CD4-positive, CD25-positive, alpha-beta regulatory T cell (primary cell): Measurements from ENCODE around the gene SLC5A3. TPM values are rescaled to one million over a fixed set of nuclear protein-coding genes. Genes with fewer than 3 reads are reported as not detected.
A peak's percentile ranks its signal among the peaks of the same experiment; 100 is the strongest.

Experiments used
- ATAC-seq, 2 donors: fragments of 150-1000 bp; cut with Tn5 transposase; one replicate each; pipeline ENCODE4 v1.10.0; 2021; ENCODE audit warnings: low read depth in 2 of 2, moderate number of reproducible peaks in 2 of 2, moderate library complexity in 1 of 2
- DNase-seq, 3 donors: peaks; one replicate each; pipeline versions ENCODE4 v3.0.0 to v3.0.0-alpha.2; 2012 to 2022; ENCODE audit warnings: mixed read lengths in 1 of 3
- H3K27ac ChIP-seq: one replicate; pipeline ENCODE4 v1.7.0; 2013; ENCODE audit warnings: mild to moderate bottlenecking, low read length; ENCODE audit not compliant: insufficient read depth, poor library complexity, severe bottlenecking
- H3K27me3 ChIP-seq: one replicate; pipeline ENCODE4 v1.7.0; 2013; ENCODE audit warnings: low read length; ENCODE audit not compliant: control insufficient read depth, insufficient read depth
- H3K36me3 ChIP-seq: one replicate; pipeline ENCODE4 v1.7.0; 2013; ENCODE audit warnings: mild to moderate bottlenecking, low read length, moderate library complexity; ENCODE audit not compliant: control insufficient read depth, insufficient read depth
- H3K4me1 ChIP-seq: 2 replicates; pipeline ENCODE4 v1.7.0; 2013; ENCODE audit warnings: mild to moderate bottlenecking, low read length; ENCODE audit not compliant: insufficient read depth, control insufficient read depth, poor library complexity, severe bottlenecking
- H3K4me3 ChIP-seq: one replicate; pipeline ENCODE4 v1.7.0; 2013; ENCODE audit warnings: low read depth, mild to moderate bottlenecking, low read length, moderate library complexity
- H3K9me3 ChIP-seq, 2 experiments: 1 replicate in 1 of 2; 2 replicates in 1 of 2; pipeline ENCODE4 v1.7.0; 2013; ENCODE audit warnings: low read length in 2 of 2, mild to moderate bottlenecking in 1 of 2, moderate library complexity in 1 of 2; ENCODE audit not compliant: control insufficient read depth in 2 of 2
- H3K27ac Mint-ChIP-seq, 3 donors: one replicate each; pipeline ENCODE4 v1.8.0; 2020 to 2022; ENCODE audit warnings: mild to moderate bottlenecking in 3 of 3, mixed read lengths in 3 of 3, moderate library complexity in 2 of 3
- H3K27me3 Mint-ChIP-seq: one replicate; pipeline ENCODE4 v1.8.0; 2022; ENCODE audit warnings: mild to moderate bottlenecking, mixed read lengths
- H3K36me3 Mint-ChIP-seq: one replicate; pipeline ENCODE4 v1.8.0; 2020; ENCODE audit warnings: mixed read lengths
- H3K4me1 Mint-ChIP-seq, 4 donors: one replicate each; pipeline ENCODE4 v1.8.0; 2020 to 2022; ENCODE audit warnings: mixed read lengths in 4 of 4, mild to moderate bottlenecking in 1 of 4
- H3K4me3 Mint-ChIP-seq, 4 donors: one replicate each; pipeline ENCODE4 v1.8.0; 2020 to 2022; ENCODE audit warnings: mild to moderate bottlenecking in 4 of 4, mixed read lengths in 4 of 4, moderate library complexity in 3 of 4
- H3K9me3 Mint-ChIP-seq, 7 donors: one replicate each; pipeline ENCODE4 v1.8.0; 2020 to 2022; ENCODE audit warnings: mixed read lengths in 7 of 7, mild to moderate bottlenecking in 3 of 7, moderate library complexity in 2 of 7
- polyA plus RNA-seq, 4 donors: library from polyadenylated mRNA; unstranded; fragments of 300-500 nt; fragmentation: Illumina TruSeq; gene quantifications; one replicate each; pipeline ENCODE4 v1.2.3, GENCODE V29; 2021
- total RNA-seq: library from RNA; stranded (reverse); gene quantifications from one replicate; pipeline ENCODE4 v1.2.3, GENCODE V29; 2022

SLC5A3 gene
- total and polyA plus RNA-seq, 5 donors from 2014 or later: 1.0 to 13.7 (median 2.2) TPM

DNA sequence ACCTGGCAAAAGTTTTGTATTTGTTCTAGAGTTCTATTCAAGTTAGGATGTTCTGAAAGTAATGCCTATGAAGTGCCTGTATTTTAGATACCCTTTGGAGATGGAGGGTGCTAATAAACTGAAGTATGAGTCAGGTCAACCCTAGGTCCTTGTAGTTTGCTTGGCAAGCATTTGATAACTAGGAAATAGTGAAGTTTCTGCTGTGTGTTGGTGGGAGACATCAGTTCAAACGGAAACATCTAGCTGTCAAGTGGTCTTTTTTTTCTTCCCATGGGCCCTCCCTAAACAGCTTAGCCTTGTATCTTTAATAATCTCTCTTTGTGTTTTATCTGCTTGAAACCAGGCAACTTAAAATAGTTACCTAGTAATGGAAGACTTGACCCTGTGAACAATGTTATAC lies 4.5 kb downstream of the SLC5A3 start:
- H3K27ac ChIP-seq: no peak overlapping the region
- peaks cover 64% of the 10 kb centered on the region for H3K4me1 ChIP-seq
- H3K9me3 Mint-ChIP-seq: no peaks in the 10 kb centered on the region
- peaks cover 68 to 85% (median 79%) of the 10 kb centered on the region in 4 donors for H3K4me1 Mint-ChIP-seq
- DNase-seq (no peak), ATAC-seq (no peak)
- H3K36me3 Mint-ChIP-seq: peaks cover 10% of the 10 kb centered on the region
- H3K27me3 Mint-ChIP-seq: peaks cover 6% of the 10 kb centered on the region
- peak overlapping the region; percentile 59 to 75 (median 69) for H3K4me3 Mint-ChIP-seq
- no peaks in the 10 kb centered on the region for H3K9me3 ChIP-seq
- peak overlapping the region in 2 of 3 donors; percentile 21 to 27 for H3K27ac Mint-ChIP-seq
- peak overlapping the region; percentile 63 for H3K4me3 ChIP-seq
- peaks cover 3% of the 10 kb centered on the region for H3K36me3 ChIP-seq
- no peaks in the 10 kb centered on the region for H3K27me3 ChIP-seq

DNA sequence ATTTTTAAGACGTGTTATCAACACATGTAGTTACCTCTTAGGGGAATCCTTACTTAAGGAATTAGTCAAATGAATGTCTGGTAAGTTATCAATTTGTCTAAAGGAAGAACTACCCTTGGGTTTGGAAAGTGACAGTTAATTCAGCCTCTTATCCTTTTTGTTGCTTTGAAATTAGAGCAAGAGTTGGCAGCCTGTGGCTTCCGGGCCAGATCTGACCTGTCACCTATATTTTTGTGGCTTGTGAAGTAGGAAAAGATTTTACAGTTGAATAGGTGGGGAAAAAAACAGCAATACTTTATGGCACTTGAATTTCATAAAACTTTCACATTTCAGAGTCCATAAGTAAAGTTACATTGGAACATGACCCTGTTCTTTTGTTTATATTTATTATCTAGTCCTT lies 5.5 kb downstream of the SLC5A3 start:
- Mint-ChIP-seq H3K36me3 (peaks cover 15% of the 10 kb centered on the region), H3K27me3 (peaks cover 6% of the 10 kb centered on the region), H3K4me3 (peak overlapping the region in 3 of 4 donors; percentile 59 to 75 (median 64)), H3K4me1 (peaks cover 78 to 96% (median 88%) of the 10 kb centered on the region in 4 donors), H3K27ac (peak overlapping the region in 2 of 3 donors; percentile 21 to 27), H3K9me3 (no peaks in the 10 kb centered on the region)
- H3K4me1 ChIP-seq: peaks cover 73% of the 10 kb centered on the region
- ATAC-seq (no peak), DNase-seq (peak in 2 of 3 donors; percentile 24 to 66)
- no peaks in the 10 kb centered on the region for H3K9me3 ChIP-seq
- no peak overlapping the region for H3K27ac ChIP-seq
- no peaks in the 10 kb centered on the region for H3K27me3 ChIP-seq
- peaks cover 3% of the 10 kb centered on the region for H3K36me3 ChIP-seq
- peak overlapping the region; percentile 63 for H3K4me3 ChIP-seq

DNA sequence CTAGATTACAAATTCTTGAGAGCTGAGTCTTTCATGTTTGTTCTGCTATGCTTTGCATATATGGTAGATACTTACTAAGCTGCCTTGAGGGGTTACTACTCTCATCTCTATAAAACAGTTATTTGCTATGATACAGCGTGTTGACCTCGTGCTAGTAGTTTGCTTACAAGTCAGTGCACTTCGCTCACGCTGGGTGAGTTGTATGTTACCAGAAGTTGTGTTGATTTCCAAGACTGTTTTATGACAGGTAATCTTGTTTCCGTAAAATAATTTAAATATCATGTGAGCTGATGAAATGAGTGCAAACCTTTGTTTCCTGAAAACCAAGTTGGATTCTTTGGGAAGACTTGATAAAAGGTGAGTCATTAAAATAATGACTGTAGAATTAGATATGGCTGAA lies 7.3 kb downstream of the SLC5A3 start:
- H3K4me1 Mint-ChIP-seq: peaks cover 74 to 91% (median 84%) of the 10 kb centered on the region in 4 donors
- H3K4me3 Mint-ChIP-seq: peak overlapping the region in 1 of 4 donors; percentile 5
- Histone ChIP-seq H3K27ac (no peak overlapping the region), H3K9me3 (no peaks in the 10 kb centered on the region), H3K27me3 (no peaks in the 10 kb centered on the region), H3K4me3 (no peak overlapping the region), H3K4me1 (peaks cover 65% of the 10 kb centered on the region), H3K36me3 (peaks cover 3% of the 10 kb centered on the region)
- H3K27ac Mint-ChIP-seq: no peak overlapping the region
- no peak for ATAC-seq
- H3K27me3 Mint-ChIP-seq: no peaks in the 10 kb centered on the region
- DNase-seq: no peak
- peaks cover 15% of the 10 kb centered on the region for H3K36me3 Mint-ChIP-seq
- H3K9me3 Mint-ChIP-seq: no peaks in the 10 kb centered on the region

DNA sequence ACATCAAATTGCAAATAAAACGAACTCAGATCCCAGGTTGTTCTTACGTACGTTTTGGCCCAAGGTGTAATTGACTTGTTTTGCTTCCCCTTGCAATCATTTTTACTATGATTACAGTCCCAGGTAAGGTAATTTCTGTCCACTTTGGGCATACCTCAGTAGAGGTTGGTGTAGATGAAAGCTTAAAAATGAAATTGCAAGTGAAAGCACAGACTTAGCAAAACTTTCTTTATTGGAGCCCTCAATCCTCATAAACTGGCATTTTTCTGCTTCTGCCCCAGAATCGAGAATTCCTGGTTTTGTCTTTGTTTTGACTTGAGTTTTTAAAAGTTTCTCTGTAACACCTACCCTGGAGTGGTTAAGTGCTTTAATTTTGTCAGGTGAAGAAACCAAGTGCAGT lies 9.4 kb downstream of the SLC5A3 start:
- Histone ChIP-seq H3K27me3 (no peaks in the 10 kb centered on the region), H3K9me3 (no peaks in the 10 kb centered on the region), H3K36me3 (peaks cover 5% of the 10 kb centered on the region), H3K27ac (no peak overlapping the region), H3K4me3 (no peak overlapping the region), H3K4me1 (peaks cover 65% of the 10 kb centered on the region)
- Mint-ChIP-seq H3K9me3 (peaks cover 0 to 1% (median 0%) of the 10 kb centered on the region in 7 donors), H3K4me3 (peak overlapping the region in 3 of 4 donors; percentile 4 to 43 (median 10)), H3K36me3 (peaks cover 15% of the 10 kb centered on the region), H3K4me1 (peaks cover 56 to 72% (median 66%) of the 10 kb centered on the region in 4 donors), H3K27ac (peak overlapping the region in 1 of 3 donors; percentile 21), H3K27me3 (no peaks in the 10 kb centered on the region)
- no peak for ATAC-seq
- no peak for DNase-seq

DNA sequence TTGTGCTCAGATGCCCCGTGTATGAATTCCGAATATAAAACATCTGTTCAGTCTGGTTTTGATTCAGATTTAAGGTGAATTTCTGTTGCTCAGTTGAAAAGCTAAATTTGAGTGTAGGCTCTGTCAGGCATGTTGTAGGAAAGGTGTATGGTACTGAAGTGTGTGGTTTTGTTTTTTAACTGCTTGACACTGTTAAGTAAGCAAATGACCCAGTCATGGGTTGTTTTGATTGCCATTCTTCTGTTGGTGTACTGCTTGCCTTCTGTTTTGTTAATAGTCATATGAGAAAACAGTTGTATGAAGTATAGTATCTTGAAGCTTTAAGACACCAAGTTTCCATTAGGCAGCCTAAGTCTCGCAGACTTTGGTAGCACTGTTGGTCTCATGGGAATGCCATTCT lies 10.0 kb downstream of the SLC5A3 start:
- H3K4me3 Mint-ChIP-seq: peak overlapping the region in 3 of 4 donors; percentile 4 to 52 (median 32)
- H3K4me3 ChIP-seq: peak overlapping the region; percentile 28
- H3K36me3 Mint-ChIP-seq: peaks cover 15% of the 10 kb centered on the region
- DNase-seq: no peak
- no peak for ATAC-seq
- H3K4me1 Mint-ChIP-seq: peaks cover 52 to 66% (median 61%) of the 10 kb centered on the region in 4 donors
- no peaks in the 10 kb centered on the region for H3K27me3 Mint-ChIP-seq
- peaks cover 0 to 1% (median 0%) of the 10 kb centered on the region in 7 donors for H3K9me3 Mint-ChIP-seq
- H3K4me1 ChIP-seq: peaks cover 64% of the 10 kb centered on the region
- H3K27me3 ChIP-seq: no peaks in the 10 kb centered on the region
- H3K27ac Mint-ChIP-seq: peak overlapping the region in 1 of 3 donors; percentile 21
- H3K27ac ChIP-seq: no peak overlapping the region
- peaks cover 5% of the 10 kb centered on the region for H3K36me3 ChIP-seq
- no peaks in the 10 kb centered on the region for H3K9me3 ChIP-seq

DNA sequence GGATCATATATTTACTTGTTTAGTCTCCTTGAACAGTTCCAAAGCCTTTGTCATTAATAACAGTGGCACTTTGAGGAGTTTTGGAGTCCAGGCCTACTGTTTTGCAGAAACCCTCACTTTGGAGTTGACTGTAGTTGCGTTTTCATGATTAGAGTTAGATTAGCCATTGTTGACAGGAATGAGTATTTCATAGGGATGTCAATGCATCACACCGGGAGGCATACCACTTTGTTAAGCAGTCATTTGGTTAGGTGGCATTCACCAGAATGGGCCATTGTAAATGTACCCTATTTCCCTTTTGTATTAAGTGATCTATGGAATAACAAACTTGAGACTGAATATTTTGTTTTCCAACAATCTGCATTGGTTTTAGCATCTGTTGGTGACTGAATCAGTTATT lies 11.8 kb downstream of the SLC5A3 start:
- Histone ChIP-seq H3K27ac (no peak overlapping the region), H3K9me3 (no peaks in the 10 kb centered on the region), H3K27me3 (no peaks in the 10 kb centered on the region), H3K36me3 (peaks cover 5% of the 10 kb centered on the region), H3K4me3 (no peak overlapping the region), H3K4me1 (peaks cover 63% of the 10 kb centered on the region)
- H3K27ac Mint-ChIP-seq: no peak overlapping the region
- peaks cover 44 to 60% (median 57%) of the 10 kb centered on the region in 4 donors for H3K4me1 Mint-ChIP-seq
- H3K4me3 Mint-ChIP-seq: peak overlapping the region in 1 of 4 donors; percentile 31
- H3K36me3 Mint-ChIP-seq: peaks cover 15% of the 10 kb centered on the region
- H3K27me3 Mint-ChIP-seq: no peaks in the 10 kb centered on the region
- ATAC-seq: no peak
- DNase-seq: no peak
- H3K9me3 Mint-ChIP-seq: peaks cover 0 to 1% (median 0%) of the 10 kb centered on the region in 7 donors

DNA sequence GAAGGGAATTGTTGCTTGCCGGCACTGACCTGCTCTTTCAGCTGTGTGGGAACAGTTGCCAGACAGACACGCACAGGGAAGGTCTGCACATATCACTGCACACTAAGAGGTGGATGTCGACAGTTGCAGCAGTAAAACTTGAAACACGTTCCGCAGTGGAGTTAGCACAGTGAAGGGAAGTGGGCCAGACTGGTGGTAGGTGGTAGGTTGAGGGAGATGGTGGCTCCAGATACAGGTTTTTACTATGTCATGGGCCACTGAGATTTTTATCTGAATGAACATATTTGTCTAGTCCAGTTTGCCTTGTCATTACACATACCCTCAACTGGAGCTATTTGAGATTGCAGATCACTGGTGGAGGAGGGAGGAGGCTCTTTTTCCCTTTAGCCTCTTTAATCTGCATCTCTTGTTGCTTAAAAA lies 13.5 kb downstream of the SLC5A3 start:
- H3K9me3 ChIP-seq: no peaks in the 10 kb centered on the region
- H3K9me3 Mint-ChIP-seq: peaks cover 0 to 1% (median 0%) of the 10 kb centered on the region in 7 donors
- H3K27me3 ChIP-seq: no peaks in the 10 kb centered on the region
- H3K4me1 ChIP-seq: peaks cover 69% of the 10 kb centered on the region
- H3K36me3 Mint-ChIP-seq: peaks cover 14% of the 10 kb centered on the region
- peaks cover 5% of the 10 kb centered on the region for H3K36me3 ChIP-seq
- no peak overlapping the region for H3K27ac ChIP-seq
- peak in 1 of 3 donors; percentile 51 for DNase-seq
- ATAC-seq: peak; percentile 50 to 58
- H3K4me3 Mint-ChIP-seq: no peak overlapping the region
- H3K4me3 ChIP-seq: peak overlapping the region; percentile 38
- H3K4me1 Mint-ChIP-seq: peaks cover 37 to 60% (median 54%) of the 10 kb centered on the region in 4 donors
- H3K27me3 Mint-ChIP-seq: no peaks in the 10 kb centered on the region
- H3K27ac Mint-ChIP-seq: no peak overlapping the region

DNA sequence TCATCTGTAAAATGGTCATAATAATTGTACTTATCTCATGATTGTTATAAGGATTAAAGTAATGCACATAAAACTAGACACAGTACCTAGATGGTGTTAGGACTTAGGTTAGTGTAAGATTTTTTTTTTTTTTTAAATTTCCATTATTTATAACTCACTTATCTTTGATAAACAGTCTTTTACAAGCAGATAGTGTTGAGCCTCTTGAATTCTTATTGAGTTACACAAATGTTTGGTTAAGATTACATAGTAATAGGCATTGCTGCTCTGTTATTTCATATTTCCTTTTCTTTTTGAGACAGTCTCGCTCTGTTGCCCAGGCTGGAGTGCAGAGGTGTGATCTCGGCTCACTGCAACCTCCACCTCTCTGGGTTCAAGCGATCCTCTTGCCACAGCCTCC lies 15.4 kb downstream of the SLC5A3 start:
- H3K4me1 Mint-ChIP-seq: peaks cover 34 to 57% (median 49%) of the 10 kb centered on the region in 4 donors
- H3K36me3 ChIP-seq: peaks cover 2% of the 10 kb centered on the region
- H3K27ac Mint-ChIP-seq: no peak overlapping the region
- no peak for ATAC-seq
- H3K4me3 Mint-ChIP-seq: peak overlapping the region in 1 of 4 donors; percentile 35
- H3K27ac ChIP-seq: no peak overlapping the region
- peaks cover 64% of the 10 kb centered on the region for H3K4me1 ChIP-seq
- H3K27me3 ChIP-seq: no peaks in the 10 kb centered on the region
- H3K4me3 ChIP-seq: no peak overlapping the region
- no peaks in the 10 kb centered on the region for H3K36me3 Mint-ChIP-seq
- no peak for DNase-seq
- no peaks in the 10 kb centered on the region for H3K9me3 ChIP-seq
- peaks cover 0 to 1% (median 0%) of the 10 kb centered on the region in 7 donors for H3K9me3 Mint-ChIP-seq
- no peaks in the 10 kb centered on the region for H3K27me3 Mint-ChIP-seq
